Keratinocyte (primary cell): Measurements from ENCODE around the gene FGF21. TPM values are rescaled to one million over a fixed set of nuclear protein-coding genes. Genes with fewer than 3 reads are reported as not detected.

Experiments
- DNase-seq: peaks from one replicate; pipeline ENCODE4 v3.0.0-alpha.2; 2011; ENCODE audit warnings: low read depth, missing footprints, low spot score
- FAIRE-seq: peaks from 2 replicates; lab custom pipeline; 2011; peaks lifted over from hg19 to GRCh38; lab: Jason Lieb, UNC
- H2AFZ ChIP-seq: 2 replicates; pipeline ENCODE4 v1.6.0; 2012; ENCODE audit warnings: low read length, control low read depth, inconsistent platforms; ENCODE audit not compliant: control insufficient read depth
- H3K27ac ChIP-seq: 2 replicates; pipeline ENCODE4 v1.5.1; 2011; ENCODE audit warnings: low read length; ENCODE audit not compliant: control insufficient read depth, insufficient read depth
- H3K27me3 ChIP-seq: 3 replicates; pipeline ENCODE4 v1.6.0; 2011; ENCODE audit warnings: low read length; ENCODE audit not compliant: control insufficient read depth, insufficient read depth; ENCODE audit errors: extremely low read depth
- H3K36me3 ChIP-seq, 2 experiments: 2 replicates in 1 of 2; 3 replicates in 1 of 2; pipeline ENCODE4 v1.5.1; 2011; ENCODE audit warnings: low read length in 2 of 2, mild to moderate bottlenecking in 1 of 2; ENCODE audit not compliant: control insufficient read depth in 2 of 2, insufficient read depth in 2 of 2; ENCODE audit errors: extremely low read depth in 1 of 2
- H3K4me1 ChIP-seq: 3 replicates; pipeline ENCODE4 v1.5.1; 2011; ENCODE audit warnings: low read length; ENCODE audit not compliant: control insufficient read depth, insufficient read depth; ENCODE audit errors: extremely low read depth
- H3K4me2 ChIP-seq: 3 replicates; pipeline ENCODE4 v1.6.0; 2011; ENCODE audit warnings: low read depth, low read length; ENCODE audit not compliant: control insufficient read depth, insufficient read depth; ENCODE audit errors: extremely low read depth
- H3K4me3 ChIP-seq, 3 experiments: fragments of 200-600 bp in 1 of 3; sonication (generic) in 1 of 3; 2 replicates in 2 of 3; 3 replicates in 1 of 3; pipeline ENCODE4 v1.5.1; 2011 to 2016; ENCODE audit warnings: low read length in 3 of 3, mild to moderate bottlenecking in 3 of 3, control low read depth in 2 of 3, inconsistent platforms in 1 of 3, low read depth in 1 of 3, mixed read lengths in 1 of 3, mixed run types in 1 of 3, moderate library complexity in 1 of 3; ENCODE audit not compliant: control insufficient read depth in 2 of 3, insufficient read depth in 2 of 3; ENCODE audit errors: extremely low read depth in 1 of 3
- H3K79me2 ChIP-seq: 2 replicates; pipeline ENCODE4 v1.6.0; 2012; ENCODE audit warnings: low read length; ENCODE audit not compliant: control insufficient read depth, insufficient read depth
- H3K9ac ChIP-seq: 3 replicates; pipeline ENCODE4 v1.6.0; 2011; ENCODE audit warnings: low read length; ENCODE audit not compliant: control insufficient read depth, insufficient read depth; ENCODE audit errors: extremely low read depth
- H3K9me1 ChIP-seq: 3 replicates; pipeline ENCODE4 v1.6.0; 2011; ENCODE audit warnings: low read length; ENCODE audit not compliant: control insufficient read depth, insufficient read depth; ENCODE audit errors: extremely low read depth
- H3K9me3 ChIP-seq: 2 replicates; pipeline ENCODE4 v1.5.1; 2012; ENCODE audit warnings: low read depth, low read length; ENCODE audit not compliant: control insufficient read depth
- H4K20me1 ChIP-seq: 3 replicates; pipeline ENCODE4 v1.6.0; 2011; ENCODE audit warnings: low read length; ENCODE audit not compliant: control insufficient read depth, insufficient read depth; ENCODE audit errors: extremely low read depth
- CTCF ChIP-seq, 3 experiments: IDR thresholded peaks in 1 of 3; conservative IDR thresholded peaks in 1 of 3; optimal IDR thresholded peaks in 1 of 3; 2 replicates in 2 of 3; 3 replicates in 1 of 3; pipeline versions ENCODE3 to v1.5.1; 2011; ENCODE audit warnings: low read length in 3 of 3, mild to moderate bottlenecking in 3 of 3, moderate library complexity in 2 of 3, control low read depth in 1 of 3, inconsistent platforms in 1 of 3; ENCODE audit not compliant: insufficient read depth in 2 of 3; ENCODE audit errors: extremely low read depth in 1 of 3
- EZH2 ChIP-seq: IDR thresholded peaks from one replicate; pipeline ENCODE4 v1.6.1; 2012; ENCODE audit warnings: inconsistent platforms, mild to moderate bottlenecking, low read length, moderate library complexity
- dilution Hi-C: fragments of 300-500 bp; cut with MboI; formaldehyde crosslinking; loops from one replicate; pipeline ENCODE4 v1.7.0; 2020; ENCODE audit warnings: low sequenced_read_pairs; ENCODE audit not compliant: extremely low pct_ligation_motif_present
- polyA plus RNA-seq, 5 experiments: library from polyadenylated mRNA; depleted of rRNA in 3 of 5; stranded (reverse) in 3 of 5; stranded (forward) in 1 of 5; unstranded in 1 of 5; fragments of >200 nt; gene quantifications; 1 replicate in 1 of 5; 2 replicates in 3 of 5; 3 replicates in 1 of 5; pipeline versions ENCODE4 v1.2.1 to v1.2.3, GENCODE V29; 2011 to 2012; ENCODE audit warnings: missing spikeins in 2 of 5, low read depth in 1 of 5, low replicate concordance in 1 of 5

The FGF21 gene
- polyA plus RNA-seq, 1 donor (not counting 4 experiments of a cell fraction or from before 2014, with no cell fraction given) = not detected

DNA sequence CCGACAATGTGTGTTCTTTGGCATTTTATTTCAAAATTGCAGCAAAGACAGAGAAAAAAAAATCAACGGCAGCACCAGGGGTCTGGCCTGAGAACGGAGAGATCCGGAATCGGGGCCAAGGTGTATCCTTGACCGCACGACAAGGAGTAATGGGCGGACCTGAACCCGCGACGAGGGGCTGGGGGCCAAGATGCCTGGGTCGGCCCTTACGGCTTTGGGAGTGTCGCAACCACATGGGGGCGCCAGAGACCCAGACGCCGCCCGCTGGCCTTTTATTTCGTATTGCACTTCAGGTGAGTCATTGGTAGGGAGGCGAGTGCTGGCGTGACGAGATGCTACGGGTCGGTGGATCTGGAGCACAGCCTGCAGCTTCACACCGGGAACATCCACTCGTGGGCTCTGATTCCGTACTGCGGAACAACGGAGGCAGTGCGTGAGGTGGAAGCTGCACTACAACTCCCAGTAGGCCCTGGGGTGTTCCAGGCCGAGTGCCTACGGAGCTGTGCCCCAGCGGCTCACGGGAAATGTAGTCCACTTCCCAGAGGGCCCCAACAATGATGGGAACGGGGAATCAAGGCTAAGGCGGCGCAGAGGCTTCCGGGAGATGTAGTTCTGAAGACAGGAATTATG, 39.8 kb downstream of the FGF21 start:
- peak overlapping the region; percentile 95 for H2AFZ ChIP-seq
- FAIRE-seq (peak; percentile 96), DNase-seq (peak; percentile 56)
- H4K20me1 ChIP-seq = no peaks in the 10 kb centered on the region
- no peaks in the 10 kb centered on the region for H3K9me3 ChIP-seq
- dilution Hi-C loops = loop anchor here (5.0 kb wide), 1 partner anchor 57 kb away; no protein-coding TSS in a partner anchor
- TF ChIP-seq CTCF (optimal IDR thresholded peaks at IDR 0.05 in 1 of 3, IDR thresholded peaks at IDR 0.05 in 1 of 3, conservative IDR thresholded peaks at IDR 0.05 in 1 of 3; ENCODE audit: extremely low read depth in 1 of 3, insufficient read depth in 2 of 3, low read length in 3 of 3) = peak; percentile 78 to 98 (median 94)
- TF ChIP-seq EZH2 = no peak
- H3K9me1 ChIP-seq = no peaks in the 10 kb centered on the region
- peak overlapping the region; percentile 24 to 65 (median 54) for H3K4me3 ChIP-seq
- peak overlapping the region; percentile 78 for H3K9ac ChIP-seq
- H3K27ac ChIP-seq = peak overlapping the region; percentile 76
- H3K4me2 ChIP-seq = peak overlapping the region; percentile 96
- H3K36me3 ChIP-seq = no peaks in the 10 kb centered on the region
- no peaks in the 10 kb centered on the region for H3K27me3 ChIP-seq
- peaks cover 15% of the 10 kb centered on the region for H3K4me1 ChIP-seq
- no peaks in the 10 kb centered on the region for H3K79me2 ChIP-seq

DNA sequence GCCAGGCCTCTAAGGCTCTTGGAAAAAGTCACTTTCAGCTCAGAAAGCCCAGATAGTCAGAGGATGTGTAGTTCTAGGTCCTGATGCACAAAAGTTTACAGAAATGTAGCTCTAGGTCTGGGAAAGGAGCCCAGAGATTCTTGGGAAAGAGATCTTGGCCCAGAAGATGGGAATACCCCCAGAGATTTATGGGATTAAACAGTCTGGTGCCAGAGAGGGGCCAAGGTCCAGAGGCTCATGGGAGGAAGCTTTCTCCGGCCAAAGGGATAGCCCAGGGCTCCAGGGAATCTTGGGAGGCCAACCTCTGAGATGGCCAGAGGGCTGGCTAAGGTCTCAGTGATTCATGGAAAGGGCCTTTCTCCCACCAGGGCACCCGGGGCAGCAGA, 40.4 kb downstream of the FGF21 start:
- no peaks in the 10 kb centered on the region for H3K9me3 ChIP-seq
- H2AFZ ChIP-seq = no peak overlapping the region
- no peaks in the 10 kb centered on the region for H3K9me1 ChIP-seq
- no peaks in the 10 kb centered on the region for H3K27me3 ChIP-seq
- dilution Hi-C loops = loop anchor here (5.0 kb wide), 1 partner anchor 57 kb away; no protein-coding TSS in a partner anchor
- no peaks in the 10 kb centered on the region for H4K20me1 ChIP-seq
- no peak overlapping the region for H3K9ac ChIP-seq
- peak overlapping the region; percentile 96 for H3K4me2 ChIP-seq
- H3K79me2 ChIP-seq = no peaks in the 10 kb centered on the region
- no peak overlapping the region for H3K4me3 ChIP-seq
- H3K4me1 ChIP-seq = peaks cover 15% of the 10 kb centered on the region
- no peak overlapping the region for H3K27ac ChIP-seq
- FAIRE-seq = no peak
- TF ChIP-seq EZH2 (no peak), CTCF (optimal IDR thresholded peaks at IDR 0.05 in 1 of 3, IDR thresholded peaks at IDR 0.05 in 1 of 3, conservative IDR thresholded peaks at IDR 0.05 in 1 of 3; ENCODE audit: extremely low read depth in 1 of 3, insufficient read depth in 2 of 3, low read length in 3 of 3) (no peak)
- no peak for DNase-seq
- H3K36me3 ChIP-seq = no peaks in the 10 kb centered on the region
